PC-9 (cell line): ENCODE measurements around the gene PSMC4. TPM values are rescaled to one million over a fixed set of nuclear protein-coding genes. Genes with fewer than 3 reads are reported as not detected.

Experiments used
- BruUV-seq: library from RNA; stranded (reverse); fragments of 400-500 nt; replicated peaks from 2 replicates; lab custom pipeline; 2021; lab: Mats Ljungman, UMichigan
- CTCF ChIA-PET: fragments of 300-600 bp; sonication (Branson Sonifier 250); formaldehyde crosslinking; loops from one replicate; lab custom pipeline; 2022; ENCODE audit warnings: antibody characterized with exemption; lab: Charles Lee
- POLR2A ChIA-PET: fragments of 300-600 bp; sonication (Branson Sonifier 250); formaldehyde crosslinking; loops from one replicate; lab custom pipeline; 2022; ENCODE audit warnings: antibody characterized with exemption; ENCODE audit not compliant: unreplicated experiment; lab: Charles Lee
- DNase-seq, 2 experiments: peaks; one replicate each; pipeline versions ENCODE4 v3.0.0 to v3.0.0-alpha.2; 2015 to 2022; ENCODE audit warnings: mixed read lengths in 1 of 2
- H2AFZ ChIP-seq: fragments of 200-600 bp; sonication (generic); 2 replicates; pipeline ENCODE4 v1.8.1; 2017; ENCODE audit warnings: antibody characterized with exemption
- H3F3A ChIP-seq: fragments of 200-600 bp; sonication (generic); 2 replicates; pipeline ENCODE4 v1.8.1; 2017; ENCODE audit warnings: antibody characterized with exemption, mild to moderate bottlenecking, low read depth; ENCODE audit not compliant: insufficient read depth
- H3K27ac ChIP-seq: fragments of 200-600 bp; sonication (generic); 2 replicates; pipeline ENCODE4 v1.6.1; 2016; ENCODE audit warnings: mixed run types
- H3K27me3 ChIP-seq: fragments of 200-600 bp; sonication (generic); 2 replicates; pipeline ENCODE4 v1.6.1; 2016; ENCODE audit warnings: low read depth, mixed run types; ENCODE audit not compliant: insufficient read depth
- H3K36me3 ChIP-seq: fragments of 200-600 bp; sonication (generic); 2 replicates; pipeline ENCODE4 v1.6.1; 2016; ENCODE audit warnings: low read depth, mixed run types
- H3K4me1 ChIP-seq: fragments of 200-600 bp; sonication (generic); replicated peaks from 2 replicates; pipeline ENCODE4 v1.6.1; 2016; ENCODE audit warnings: mixed run types; ENCODE audit not compliant: insufficient read depth
- H3K4me2 ChIP-seq: fragments of 200-600 bp; sonication (generic); 2 replicates; pipeline ENCODE4 v1.6.1; 2017; ENCODE audit warnings: mixed run types
- H3K4me3 ChIP-seq: fragments of 200-600 bp; sonication (generic); 2 replicates; pipeline ENCODE4 v1.6.1; 2016; ENCODE audit warnings: mixed run types
- H3K79me2 ChIP-seq: fragments of 200-600 bp; sonication (generic); 2 replicates; pipeline ENCODE4 v1.6.1; 2017; ENCODE audit warnings: low read depth, mixed run types
- H3K9me2 ChIP-seq: fragments of 200-600 bp; sonication (generic); 2 replicates; pipeline ENCODE4 v1.8.1; 2017; ENCODE audit warnings: mild to moderate bottlenecking; ENCODE audit not compliant: insufficient read depth
- H3K9me3 ChIP-seq: fragments of 200-600 bp; sonication (generic); 2 replicates; pipeline ENCODE4 v1.8.1; 2016; ENCODE audit warnings: low read depth; ENCODE audit not compliant: insufficient read depth
- H4K20me1 ChIP-seq: fragments of 200-600 bp; sonication (generic); 2 replicates; pipeline ENCODE4 v1.8.1; 2017; ENCODE audit not compliant: insufficient read depth
- intact Hi-C: fragments of 100-400 bp; cut with micrococcal nuclease; formaldehyde crosslinking; loops from one replicate; pipeline ENCODE4 v1.10.0; 2022; ENCODE audit not compliant: unreplicated experiment
- total RNA-seq: library from RNA; stranded (reverse); gene quantifications from 2 replicates; pipeline ENCODE4 v1.2.3, GENCODE V29; 2021
- TF ChIP-seq, protein P1 (sequence below): fragments of 200-600 bp; sonication (generic); conservative IDR thresholded peaks from 2 replicates; pipeline ENCODE4 v1.6.1; 2017; ENCODE audit warnings: mixed run types, antibody characterized with exemption, mild to moderate bottlenecking, moderate library complexity

Gene PSMC4
- total RNA-seq, 1 experiment from 2014 or later: 110 TPM

- Histone ChIP-seq H3K27ac (no peak overlapping the region), H3K79me2 (no peaks in the 10 kb centered on the region), H3K4me1 (no peaks in the 10 kb centered on the region), H3K27me3 (no peaks in the 10 kb centered on the region), H3K36me3 (no peaks in the 10 kb centered on the region), H3K4me2 (no peak overlapping the region), H3F3A (no peaks in the 10 kb centered on the region), H3K9me2 (no peaks in the 10 kb centered on the region), H4K20me1 (no peaks in the 10 kb centered on the region), H2AFZ (no peak overlapping the region), H3K4me3 (no peak overlapping the region), H3K9me3 (peaks cover 75% of the 10 kb centered on the region)
- intact Hi-C loops: no loop called here
- ChIA-PET POLR2A (no interaction called here), CTCF (no interaction called here)
- TF ChIP-seq, protein P1, sequence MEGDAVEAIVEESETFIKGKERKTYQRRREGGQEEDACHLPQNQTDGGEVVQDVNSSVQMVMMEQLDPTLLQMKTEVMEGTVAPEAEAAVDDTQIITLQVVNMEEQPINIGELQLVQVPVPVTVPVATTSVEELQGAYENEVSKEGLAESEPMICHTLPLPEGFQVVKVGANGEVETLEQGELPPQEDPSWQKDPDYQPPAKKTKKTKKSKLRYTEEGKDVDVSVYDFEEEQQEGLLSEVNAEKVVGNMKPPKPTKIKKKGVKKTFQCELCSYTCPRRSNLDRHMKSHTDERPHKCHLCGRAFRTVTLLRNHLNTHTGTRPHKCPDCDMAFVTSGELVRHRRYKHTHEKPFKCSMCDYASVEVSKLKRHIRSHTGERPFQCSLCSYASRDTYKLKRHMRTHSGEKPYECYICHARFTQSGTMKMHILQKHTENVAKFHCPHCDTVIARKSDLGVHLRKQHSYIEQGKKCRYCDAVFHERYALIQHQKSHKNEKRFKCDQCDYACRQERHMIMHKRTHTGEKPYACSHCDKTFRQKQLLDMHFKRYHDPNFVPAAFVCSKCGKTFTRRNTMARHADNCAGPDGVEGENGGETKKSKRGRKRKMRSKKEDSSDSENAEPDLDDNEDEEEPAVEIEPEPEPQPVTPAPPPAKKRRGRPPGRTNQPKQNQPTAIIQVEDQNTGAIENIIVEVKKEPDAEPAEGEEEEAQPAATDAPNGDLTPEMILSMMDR: no peak
- no peak for DNase-seq
- no TSS peak for BruUV-seq
Measured at GRCh38 chr19:40026597-40026970, 55.6 kb downstream of the PSMC4 start.

Other genes with a start within 250 kb of the PSMC4 start
- not detected in 2 replicates for gene CLC, start 233.1 kb upstream of the PSMC4 start, total RNA-seq
- gene LEUTX, start 192.3 kb upstream of the PSMC4 start, total RNA-seq: not detected in 2 replicates
- 29.9 and 39.5 TPM in 2 replicates for gene DYRK1B, start 137.0 kb upstream of the PSMC4 start, total RNA-seq
- gene FBL, start 124.8 kb upstream of the PSMC4 start, total RNA-seq: 437 and 498 TPM in 2 replicates
- gene FCGBP, start 36.5 kb upstream of the PSMC4 start, total RNA-seq: 5.8 and 9.3 TPM in 2 replicates
- gene ZNF546, start 25.9 kb downstream of the PSMC4 start, total RNA-seq: 1.9 and 3.6 TPM in 2 replicates
- 13.1 and 20.0 TPM in 2 replicates for gene ZNF780B, start 85.1 kb downstream of the PSMC4 start, total RNA-seq
- gene ZNF780A, start 119.8 kb downstream of the PSMC4 start, total RNA-seq: 14.6 and 15.5 TPM in 2 replicates
- 26.9 and 29.5 TPM in 2 replicates for gene MAP3K10, start 220.3 kb downstream of the PSMC4 start, total RNA-seq
- 0.50 and 0.59 TPM in 2 replicates for gene TTC9B, start 247.2 kb downstream of the PSMC4 start, total RNA-seq